HG03175 (cell line): ENCODE data around the gene LRRC4B.
"Not testable (repeated sequence)": the region's sequence is repeated elsewhere in the genome, so short reads cannot be mapped to it uniquely, and the experiment has no call there.

Experiments used
- ATAC-seq: cut with Tn5 transposase; IDR thresholded peaks from one replicate; pipeline ENCODE4 v1.9.1; 2021; ENCODE audit warnings: mild to moderate bottlenecking, moderate library complexity; ENCODE audit not compliant: unreplicated experiment

LRRC4B gene

GRCh38 chr19:50567882-50568727 lies at the start of gene LRRC4B:
Gene LRRC4B, minus strand, starts transcription at chr19:50568435. Its CDS starts 19,597 bp downstream, at chr19:50548838.
- no peak for ATAC-seq

GRCh38 chr19:50612504-50613404 lies 44.5 kb upstream of the LRRC4B start:
- not testable (repeated sequence) for ATAC-seq

- no peak for ATAC-seq
Observed at GRCh38 chr19:50607874-50608785, 39.9 kb upstream of the LRRC4B start.

- no peak for ATAC-seq
Observed at GRCh38 chr19:50607388-50607787, 39.2 kb upstream of the LRRC4B start.

- ATAC-seq = not testable (repeated sequence)
Observed at GRCh38 chr19:50606059-50606836, 38.0 kb upstream of the LRRC4B start.

- not testable (repeated sequence) for ATAC-seq
Observed at GRCh38 chr19:50604264-50605073, 36.2 kb upstream of the LRRC4B start.

GRCh38 chr19:50602935-50603334 lies 34.7 kb upstream of the LRRC4B start:
- no peak for ATAC-seq

- no peak for ATAC-seq
Observed at GRCh38 chr19:50602496-50602895, 34.3 kb upstream of the LRRC4B start.

- ATAC-seq = no peak
Observed at GRCh38 chr19:50602089-50602422, 33.8 kb upstream of the LRRC4B start.

- ATAC-seq = no peak
Observed at GRCh38 chr19:50601407-50602088, 33.3 kb upstream of the LRRC4B start.

- ATAC-seq = no peak
Observed at GRCh38 chr19:50599427-50599826, 31.2 kb upstream of the LRRC4B start.

GRCh38 chr19:50590191-50590590 lies 22.0 kb upstream of the LRRC4B start:
- ATAC-seq = no peak

- not testable (repeated sequence) for ATAC-seq
Observed at GRCh38 chr19:50581795-50582660, 13.8 kb upstream of the LRRC4B start.

- ATAC-seq = no peak
Observed at GRCh38 chr19:50580970-50581634, 12.9 kb upstream of the LRRC4B start.

- ATAC-seq = no peak
Observed at GRCh38 chr19:50580240-50580639, 12.0 kb upstream of the LRRC4B start.

- ATAC-seq = not testable (repeated sequence)
Observed at GRCh38 chr19:50576769-50577168, 8.5 kb upstream of the LRRC4B start.
